ENCODE measurements around the gene CLDN6.
"Not testable (repeated sequence)": the region's sequence is repeated elsewhere in the genome, so short reads cannot be mapped to it uniquely, and the experiment has no call there.

Gene CLDN6

GRCh38 chr16:3056336-3057180 is 38.6 kb upstream of the CLDN6 start:
- no peak overlapping the region for H3K27ac ChIP-seq
- TF ChIP-seq, protein P1, sequence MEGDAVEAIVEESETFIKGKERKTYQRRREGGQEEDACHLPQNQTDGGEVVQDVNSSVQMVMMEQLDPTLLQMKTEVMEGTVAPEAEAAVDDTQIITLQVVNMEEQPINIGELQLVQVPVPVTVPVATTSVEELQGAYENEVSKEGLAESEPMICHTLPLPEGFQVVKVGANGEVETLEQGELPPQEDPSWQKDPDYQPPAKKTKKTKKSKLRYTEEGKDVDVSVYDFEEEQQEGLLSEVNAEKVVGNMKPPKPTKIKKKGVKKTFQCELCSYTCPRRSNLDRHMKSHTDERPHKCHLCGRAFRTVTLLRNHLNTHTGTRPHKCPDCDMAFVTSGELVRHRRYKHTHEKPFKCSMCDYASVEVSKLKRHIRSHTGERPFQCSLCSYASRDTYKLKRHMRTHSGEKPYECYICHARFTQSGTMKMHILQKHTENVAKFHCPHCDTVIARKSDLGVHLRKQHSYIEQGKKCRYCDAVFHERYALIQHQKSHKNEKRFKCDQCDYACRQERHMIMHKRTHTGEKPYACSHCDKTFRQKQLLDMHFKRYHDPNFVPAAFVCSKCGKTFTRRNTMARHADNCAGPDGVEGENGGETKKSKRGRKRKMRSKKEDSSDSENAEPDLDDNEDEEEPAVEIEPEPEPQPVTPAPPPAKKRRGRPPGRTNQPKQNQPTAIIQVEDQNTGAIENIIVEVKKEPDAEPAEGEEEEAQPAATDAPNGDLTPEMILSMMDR (IDR thresholded peaks at IDR 0.05), result no peak
- TF ChIP-seq ZFX (IDR thresholded peaks at IDR 0.05; ENCODE audit: borderline replicate concordance), result no peak

GRCh38 chr16:3055734-3056115 is 37.7 kb upstream of the CLDN6 start:
- H3K27ac ChIP-seq, result not testable (repeated sequence)

DNA sequence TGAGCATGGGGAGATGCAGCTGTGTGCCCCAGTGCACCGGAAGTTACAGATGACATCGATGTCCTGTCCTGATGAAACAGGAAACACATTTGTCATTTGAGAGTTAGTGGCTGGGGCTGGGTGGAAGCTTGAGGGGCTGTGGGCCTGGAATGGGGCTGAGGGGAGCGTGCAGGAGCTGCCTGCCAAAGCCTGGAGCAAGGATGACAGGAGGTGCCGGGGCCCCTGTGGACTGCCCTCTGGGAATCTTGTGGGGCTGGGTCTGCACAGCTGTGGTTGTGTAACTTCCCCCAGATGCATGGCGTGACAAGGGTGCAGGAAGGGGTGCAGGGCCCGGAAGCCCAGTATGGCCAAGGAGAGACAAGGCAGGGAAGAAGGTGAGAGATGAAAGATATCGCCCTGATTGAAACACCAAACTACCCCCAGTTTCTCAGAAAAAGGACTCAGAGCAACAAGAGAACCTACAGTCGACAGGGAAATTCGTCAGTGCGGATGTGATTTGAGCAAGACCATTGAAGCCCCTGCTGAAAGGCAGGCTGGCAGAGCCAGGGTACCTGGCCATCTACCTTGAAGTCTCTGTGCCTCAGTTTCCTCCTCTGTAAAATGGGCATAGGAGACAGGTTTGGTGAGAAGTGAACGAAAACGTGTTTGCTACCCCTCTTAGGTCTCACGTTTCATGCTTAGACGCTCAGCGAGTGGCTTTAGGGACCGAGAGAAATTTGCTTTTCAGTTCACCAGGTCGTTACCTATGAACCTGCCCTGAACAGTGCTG is 37.2 kb upstream of the CLDN6 start:
- TF ChIP-seq, protein P1 (IDR thresholded peaks at IDR 0.05), result no peak
- no peak for TF ChIP-seq ZFX (IDR thresholded peaks at IDR 0.05; ENCODE audit: borderline replicate concordance)
- H3K27ac ChIP-seq, result no peak overlapping the region

DNA sequence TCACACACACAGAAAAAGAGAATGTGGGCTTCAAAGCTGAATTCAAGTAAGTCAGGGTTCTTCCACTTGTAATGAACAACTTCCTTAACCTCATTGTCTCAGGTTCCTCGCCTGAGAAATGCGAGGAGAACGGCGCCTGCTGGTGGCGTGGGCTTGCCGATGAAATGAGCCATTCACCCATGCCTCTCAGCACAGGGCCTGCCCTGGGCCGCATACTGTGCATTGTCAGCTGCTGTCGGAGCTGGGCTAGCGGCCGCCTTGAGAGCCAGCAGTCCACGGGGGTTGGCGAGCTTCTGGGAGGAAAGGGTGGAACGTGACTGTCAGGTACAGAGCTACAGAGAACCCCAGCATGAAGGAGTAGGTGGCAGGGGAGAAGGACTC is 35.3 kb upstream of the CLDN6 start:
- H3K27ac ChIP-seq, result not testable (repeated sequence)

- H3K27ac ChIP-seq, result not testable (repeated sequence)
These were observed 34.8 kb upstream of the CLDN6 start for GRCh38 chr16:3052571-3053329.

DNA sequence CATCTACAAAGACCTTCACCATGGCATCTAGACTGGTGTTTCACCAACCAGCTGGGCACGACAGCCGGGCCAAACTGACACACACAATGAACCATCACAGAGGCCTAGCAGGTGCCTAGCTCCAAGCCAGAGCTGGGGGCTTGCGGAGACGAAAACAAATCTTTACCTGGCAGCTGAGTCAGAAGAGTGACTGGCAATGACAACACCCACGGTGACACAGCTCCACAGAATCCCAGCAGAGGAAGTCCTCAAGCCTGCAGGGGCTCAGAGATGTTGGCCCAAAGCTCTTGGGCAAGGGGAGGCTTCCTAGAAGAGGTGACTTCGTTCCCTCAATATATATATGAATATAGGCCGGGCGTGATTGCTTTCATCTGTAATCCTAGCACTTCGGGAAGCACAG is 33.5 kb upstream of the CLDN6 start:
- H3K27ac ChIP-seq, result no peak overlapping the region
- TF ChIP-seq, protein P1 (IDR thresholded peaks at IDR 0.05), result no peak
- no peak for TF ChIP-seq ZFX (IDR thresholded peaks at IDR 0.05; ENCODE audit: borderline replicate concordance)

DNA sequence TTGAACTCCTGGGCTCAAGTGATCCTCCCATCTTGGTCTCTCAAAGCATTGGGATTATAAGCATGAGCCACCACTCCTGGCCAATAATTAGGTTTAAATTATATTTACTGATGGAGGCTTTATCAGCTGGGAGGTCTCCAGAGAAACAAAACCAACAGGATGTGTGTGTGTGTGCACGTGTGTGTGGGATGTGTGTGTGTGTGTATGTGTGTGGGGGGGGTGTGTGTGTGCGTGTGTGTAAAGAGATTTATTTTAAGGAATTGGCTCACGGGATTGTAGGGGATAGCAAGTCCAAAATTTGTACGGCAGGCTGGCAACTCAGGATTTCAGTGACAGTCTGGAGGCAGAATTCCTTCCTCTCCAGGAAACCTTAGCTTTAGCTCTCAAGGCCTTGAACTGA is 33.0 kb upstream of the CLDN6 start:
- H3K27ac ChIP-seq, result no peak overlapping the region
- no peak for TF ChIP-seq ZFX (IDR thresholded peaks at IDR 0.05; ENCODE audit: borderline replicate concordance)
- TF ChIP-seq, protein P1 (IDR thresholded peaks at IDR 0.05), result no peak

GRCh38 chr16:3050487-3050886 is 32.5 kb upstream of the CLDN6 start:
- H3K27ac ChIP-seq, result no peak overlapping the region
- TF ChIP-seq ZFX (IDR thresholded peaks at IDR 0.05; ENCODE audit: borderline replicate concordance), result no peak
- TF ChIP-seq, protein P1 (IDR thresholded peaks at IDR 0.05), result no peak

Data from 22Rv1 (cell line).